WI38 (cell line): ENCODE results near the gene GYG2.

Source experiments
- H3K4me3 ChIP-seq: 2 replicates; pipeline ENCODE4 v1.5.1; 2011; ENCODE audit warnings: low read depth, mild to moderate bottlenecking, control low read depth, low read length
- TF ChIP-seq, protein P1 (sequence below): IDR thresholded peaks from 2 replicates; pipeline ENCODE4 v1.5.1; 2012; ENCODE audit warnings: low read depth, mild to moderate bottlenecking, control low read depth, low read length

Gene GYG2

DNA sequence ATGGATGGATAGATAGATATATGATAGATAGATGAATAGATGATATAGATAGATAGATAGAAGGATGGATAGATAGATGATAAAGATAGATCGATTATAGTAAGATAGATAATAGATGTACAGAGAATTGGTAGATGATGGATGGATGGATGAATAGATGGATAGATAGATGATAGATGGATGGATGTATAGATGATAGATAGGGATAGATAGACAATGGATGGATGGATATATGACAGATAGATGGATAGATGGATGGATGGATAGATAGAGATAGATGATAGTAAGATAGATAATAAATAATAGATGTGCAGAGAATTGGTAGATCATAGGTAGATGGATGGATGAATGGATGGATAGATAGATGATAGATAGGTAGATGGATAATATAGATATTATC lies 12.2 kb downstream of the GYG2 start:
- TF ChIP-seq, protein P1, sequence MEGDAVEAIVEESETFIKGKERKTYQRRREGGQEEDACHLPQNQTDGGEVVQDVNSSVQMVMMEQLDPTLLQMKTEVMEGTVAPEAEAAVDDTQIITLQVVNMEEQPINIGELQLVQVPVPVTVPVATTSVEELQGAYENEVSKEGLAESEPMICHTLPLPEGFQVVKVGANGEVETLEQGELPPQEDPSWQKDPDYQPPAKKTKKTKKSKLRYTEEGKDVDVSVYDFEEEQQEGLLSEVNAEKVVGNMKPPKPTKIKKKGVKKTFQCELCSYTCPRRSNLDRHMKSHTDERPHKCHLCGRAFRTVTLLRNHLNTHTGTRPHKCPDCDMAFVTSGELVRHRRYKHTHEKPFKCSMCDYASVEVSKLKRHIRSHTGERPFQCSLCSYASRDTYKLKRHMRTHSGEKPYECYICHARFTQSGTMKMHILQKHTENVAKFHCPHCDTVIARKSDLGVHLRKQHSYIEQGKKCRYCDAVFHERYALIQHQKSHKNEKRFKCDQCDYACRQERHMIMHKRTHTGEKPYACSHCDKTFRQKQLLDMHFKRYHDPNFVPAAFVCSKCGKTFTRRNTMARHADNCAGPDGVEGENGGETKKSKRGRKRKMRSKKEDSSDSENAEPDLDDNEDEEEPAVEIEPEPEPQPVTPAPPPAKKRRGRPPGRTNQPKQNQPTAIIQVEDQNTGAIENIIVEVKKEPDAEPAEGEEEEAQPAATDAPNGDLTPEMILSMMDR: no peak
- H3K4me3 ChIP-seq: no peak overlapping the region

DNA sequence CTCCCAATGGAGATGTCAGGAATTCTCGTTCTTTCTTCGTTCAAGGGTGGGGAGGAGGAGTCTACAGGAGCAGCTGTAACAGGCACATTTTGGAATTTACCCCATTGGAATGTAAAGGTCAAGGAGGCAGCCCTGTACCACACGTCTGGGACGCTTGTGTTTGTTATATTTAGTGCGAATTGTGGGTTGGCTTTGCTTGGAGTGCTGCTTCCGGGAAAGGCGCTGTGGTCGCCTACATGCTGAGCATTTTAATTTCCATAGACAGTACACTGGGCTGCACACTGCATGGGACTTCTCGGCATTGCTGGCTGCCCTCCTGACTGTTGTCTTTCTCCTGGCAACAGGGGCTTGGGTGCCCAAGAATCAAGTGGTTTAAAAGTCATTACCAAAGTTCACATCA lies 12.8 kb downstream of the GYG2 start:
- TF ChIP-seq, protein P1: no peak
- no peak overlapping the region for H3K4me3 ChIP-seq

DNA sequence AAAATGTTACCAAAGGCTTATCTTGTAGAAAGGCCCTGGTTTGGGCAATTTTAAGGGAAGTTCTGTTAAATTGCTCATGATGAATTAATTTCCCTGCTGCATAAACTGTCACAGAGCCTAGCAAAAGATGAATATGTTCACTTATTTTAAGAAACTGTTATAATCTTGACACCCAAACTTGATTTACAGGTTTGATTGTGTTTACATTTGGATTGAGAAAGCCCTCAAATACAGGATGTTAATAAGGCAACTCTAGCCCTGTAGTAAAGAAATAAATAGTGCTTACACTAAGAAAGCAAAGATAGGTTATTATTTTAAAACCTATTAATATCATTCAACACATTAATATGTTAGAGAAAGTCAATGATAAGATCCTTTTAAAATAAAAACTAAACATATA lies 18.3 kb downstream of the GYG2 start:
- no peak overlapping the region for H3K4me3 ChIP-seq
- TF ChIP-seq, protein P1: no peak

DNA sequence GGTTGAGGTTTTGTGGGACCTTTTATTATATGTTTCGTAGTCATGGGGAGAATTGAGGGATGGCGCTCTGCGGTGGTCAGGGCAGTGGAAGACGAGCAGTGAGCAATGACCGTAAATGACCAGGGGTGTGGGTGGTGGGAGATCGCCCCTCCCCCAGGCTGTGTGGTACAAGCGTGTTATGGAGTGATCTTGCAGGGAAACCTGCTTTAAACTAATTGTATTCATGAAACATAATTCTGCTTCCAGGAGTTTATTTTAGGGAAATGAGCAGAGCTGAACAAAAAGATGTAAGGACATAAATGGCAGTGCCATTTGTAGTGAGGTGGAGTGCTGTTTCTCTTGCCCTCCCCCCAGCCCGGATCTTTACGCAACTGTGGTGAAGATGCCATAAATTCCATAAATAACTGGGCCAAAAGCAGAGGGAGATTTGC lies 20.2 kb downstream of the GYG2 start:
- H3K4me3 ChIP-seq: peak overlapping the region; percentile 24
- TF ChIP-seq, protein P1: no peak

DNA sequence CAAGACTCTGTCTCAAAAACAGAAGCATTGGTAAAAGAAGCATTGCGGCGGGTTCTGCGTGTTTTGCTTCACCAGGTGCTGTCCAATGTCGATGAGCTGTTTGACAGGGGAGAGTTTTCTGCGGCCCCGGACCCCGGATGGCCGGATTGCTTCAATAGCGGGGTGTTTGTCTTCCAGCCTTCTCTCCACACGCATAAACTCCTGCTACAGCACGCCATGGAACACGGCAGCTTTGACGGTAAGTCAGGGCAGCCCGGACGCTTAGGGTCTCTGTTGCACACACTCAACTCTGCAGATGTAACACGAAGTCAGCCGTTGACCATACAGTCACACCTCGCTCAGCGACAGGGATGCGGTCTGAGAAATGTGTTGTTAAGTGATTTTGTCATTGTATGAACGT lies 26.2 kb downstream of the GYG2 start:
- TF ChIP-seq, protein P1: no peak
- no peak overlapping the region for H3K4me3 ChIP-seq

DNA sequence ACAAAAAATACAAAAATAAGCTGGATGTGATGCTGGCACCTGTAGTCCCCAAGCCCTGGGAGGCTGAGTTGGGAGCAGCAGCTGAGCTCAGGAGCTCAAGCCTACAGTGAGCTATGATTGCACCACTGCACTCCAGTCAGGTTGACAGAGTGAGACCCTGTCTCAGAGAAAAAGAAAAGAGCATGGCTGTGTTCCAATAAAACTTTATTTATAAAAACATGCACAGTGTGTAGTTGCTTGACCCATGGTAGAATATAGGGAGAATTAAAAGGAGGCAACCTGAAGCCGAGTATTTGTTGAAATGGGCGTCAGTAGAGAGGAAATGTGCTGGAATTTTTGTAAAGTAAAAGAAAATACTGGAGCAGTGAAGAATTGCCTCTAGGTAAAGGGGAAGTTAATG lies 27.0 kb downstream of the GYG2 start:
- TF ChIP-seq, protein P1: no peak
- H3K4me3 ChIP-seq: no peak overlapping the region

DNA sequence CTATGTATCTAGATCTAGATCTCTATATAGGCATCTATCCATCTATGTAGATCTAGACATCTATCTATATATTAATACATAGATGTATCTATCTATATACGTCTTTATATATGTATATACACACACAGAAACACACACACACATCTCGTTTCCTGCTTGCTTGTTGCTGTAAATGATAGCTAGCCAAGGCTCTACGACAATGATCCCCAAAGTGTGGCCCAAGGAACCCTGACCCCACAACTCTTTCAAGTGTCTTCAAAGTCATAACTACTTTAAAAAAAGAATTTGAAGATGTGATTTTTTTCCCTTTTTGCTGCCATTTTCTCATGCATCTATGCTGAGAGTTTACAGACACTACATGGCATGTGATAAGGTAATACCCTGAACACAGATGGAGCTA lies 28.8 kb downstream of the GYG2 start:
- no peak overlapping the region for H3K4me3 ChIP-seq
- TF ChIP-seq, protein P1: no peak
